ENCODE measurements around the gene GPR146.

GPR146 gene

GRCh38 chr7:1106063-1106792 lies 61.9 kb downstream of the GPR146 start:
- DNase-seq (ENCODE audit: low read depth), result no peak

- no peak for DNase-seq (ENCODE audit: low read depth)
These were observed 62.6 kb downstream of the GPR146 start for GRCh38 chr7:1106793-1107421.

GRCh38 chr7:1108264-1108920 lies 64.0 kb downstream of the GPR146 start:
- DNase-seq (ENCODE audit: low read depth), result no peak
